C1 segment of cervical spinal cord (tissue), 14 donors: ENCODE data around the gene AMH.
"Not testable (repeated sequence)": the region's sequence is repeated elsewhere in the genome, so short reads cannot be mapped to it uniquely, and the experiment has no call there.

Experiments
- DNase-seq, 14 donors: peaks; one replicate each; lab custom pipeline; 2025; lab: John Stamatoyannopoulos, UW

Gene AMH

GRCh38 chr19:2249010-2249866 lies at the start of gene AMH:
Gene AMH, plus strand, starts transcription at chr19:2249323. Its CDS starts 10 bp downstream, at chr19:2249333.
- DNase-seq: no peak

- DNase-seq: no peak
Measured at GRCh38 chr19:2199861-2200623, 49.1 kb upstream of the AMH start.

- DNase-seq: not testable (repeated sequence)
Measured at GRCh38 chr19:2200624-2201294, 48.4 kb upstream of the AMH start.

- DNase-seq: no peak
Measured at GRCh38 chr19:2201473-2202148, 47.5 kb upstream of the AMH start.

GRCh38 chr19:2202366-2202765 lies 46.8 kb upstream of the AMH start:
- no peak for DNase-seq

- DNase-seq: no peak
Measured at GRCh38 chr19:2207008-2207407, 42.1 kb upstream of the AMH start.

GRCh38 chr19:2207991-2208860 lies 40.9 kb upstream of the AMH start:
- DNase-seq: no peak

- DNase-seq: no peak
Measured at GRCh38 chr19:2208975-2209374, 40.1 kb upstream of the AMH start.

- DNase-seq: no peak
Measured at GRCh38 chr19:2209408-2209807, 39.7 kb upstream of the AMH start.

- DNase-seq: no peak
Measured at GRCh38 chr19:2210206-2210605, 38.9 kb upstream of the AMH start.

GRCh38 chr19:2210987-2211740 lies 38.0 kb upstream of the AMH start:
- no peak for DNase-seq

- no peak for DNase-seq
Measured at GRCh38 chr19:2212861-2213711, 36.0 kb upstream of the AMH start.

- DNase-seq: no peak
Measured at GRCh38 chr19:2213799-2214198, 35.3 kb upstream of the AMH start.

- no peak for DNase-seq
Measured at GRCh38 chr19:2214251-2214650, 34.9 kb upstream of the AMH start.

- no peak for DNase-seq
Measured at GRCh38 chr19:2215281-2215751, 33.8 kb upstream of the AMH start.

GRCh38 chr19:2216361-2217225 lies 32.5 kb upstream of the AMH start:
- DNase-seq: no peak

GRCh38 chr19:2217591-2217990 lies 31.5 kb upstream of the AMH start:
- DNase-seq: no peak

- no peak for DNase-seq
Measured at GRCh38 chr19:2219726-2220125, 29.4 kb upstream of the AMH start.
